HG02588 (cell line): ENCODE measurements around the gene RUSF1.
"Not testable (repeated sequence)": the region's sequence is repeated elsewhere in the genome, so short reads cannot be mapped to it uniquely, and the experiment has no call there.

ENCODE experiments used
- ATAC-seq: cut with Tn5 transposase; IDR thresholded peaks from one replicate; pipeline ENCODE4 v1.9.1; 2021; ENCODE audit warnings: mild to moderate bottlenecking, moderate library complexity; ENCODE audit not compliant: unreplicated experiment

RUSF1 gene

GRCh38 chr16:31455601-31456314 lies 52.4 kb downstream of the RUSF1 start:
- no peak for ATAC-seq

GRCh38 chr16:31453255-31454204 lies 54.7 kb downstream of the RUSF1 start:
- ATAC-seq = no peak

- no peak for ATAC-seq
Observed at GRCh38 chr16:31452631-31453106, 55.5 kb downstream of the RUSF1 start.

- ATAC-seq = no peak
Observed at GRCh38 chr16:31451681-31452351, 56.4 kb downstream of the RUSF1 start.

- ATAC-seq = no peak
Observed at GRCh38 chr16:31451201-31451600, 57.0 kb downstream of the RUSF1 start.

- not testable (repeated sequence) for ATAC-seq
Observed at GRCh38 chr16:31445931-31446330, 62.3 kb downstream of the RUSF1 start.

- ATAC-seq = no peak
Observed at GRCh38 chr16:31441956-31442355, 66.2 kb downstream of the RUSF1 start.

- ATAC-seq = no peak
Observed at GRCh38 chr16:31440516-31441184, 67.5 kb downstream of the RUSF1 start.

GRCh38 chr16:31439519-31439918 lies 68.7 kb downstream of the RUSF1 start:
- ATAC-seq = no peak
